K562 (cell line): Measurements from ENCODE around the gene ZNF738. TPM values are rescaled to one million over a fixed set of nuclear protein-coding genes. Genes with fewer than 3 reads are reported as not detected.

Experiments used
- AFF4 ChIP-seq: sonication (generic); formaldehyde crosslinking; IDR thresholded peaks from 2 replicates; pipeline ENCODE4 v1.8.0; 2023; ENCODE audit warnings: mild to moderate bottlenecking, missing genetic modification reagents
- ARID2 ChIP-seq: fragments of 450-650 bp; IDR thresholded peaks from 2 replicates; pipeline ENCODE4 v1.6.1; 2017; ENCODE audit warnings: antibody characterized with exemption, mild to moderate bottlenecking
- ATF7 ChIP-seq: fragments of 450-650 bp; IDR thresholded peaks from 2 replicates; pipeline ENCODE4 v1.7.1; 2014; ENCODE audit warnings: mild to moderate bottlenecking, moderate library complexity
- CREM ChIP-seq: IDR thresholded peaks from 2 replicates; pipeline ENCODE4 v1.6.1; 2014; ENCODE audit warnings: antibody characterized with exemption, low read depth
- GABPA ChIP-seq: fragments of 200-800 bp; sonication (Bioruptor generic); conservative IDR thresholded peaks from 2 replicates; pipeline ENCODE4 v1.6.1; 2016; ENCODE audit warnings: low read depth, missing genetic modification characterization, missing compliant biosample characterization
- HCFC1 ChIP-seq: IDR thresholded peaks from 2 replicates; pipeline ENCODE4 v1.6.1; 2012; ENCODE audit warnings: low read depth, low read length, improper control_type of control experiment
- MYBL2 ChIP-seq, 2 experiments: fragments of 450-650 bp in 1 of 2; sonication (generic) in 1 of 2; formaldehyde crosslinking in 1 of 2; IDR thresholded peaks; 2 replicates each; pipeline versions ENCODE4 v1.6.1 to v1.8.1; 2017 to 2022; ENCODE audit warnings: borderline replicate concordance in 1 of 2, inconsistent platforms in 1 of 2, low read depth in 1 of 2, mild to moderate bottlenecking in 1 of 2, missing genetic modification reagents in 1 of 2, moderate library complexity in 1 of 2
- OTX1 ChIP-seq: fragments of 450-650 bp; formaldehyde crosslinking; IDR thresholded peaks from 2 replicates; pipeline ENCODE4 v1.4.0; 2022; ENCODE audit warnings: mild to moderate bottlenecking
- PHF8 ChIP-seq: fragments of 200-600 bp; sonication (generic); IDR thresholded peaks from 2 replicates; pipeline ENCODE4 v1.6.1; 2012; ENCODE audit warnings: mixed run types, mild to moderate bottlenecking, inconsistent platforms, low read length, moderate library complexity, borderline replicate concordance
- PKNOX1 ChIP-seq: fragments of 450-650 bp; IDR thresholded peaks from 2 replicates; pipeline ENCODE4 v1.6.1; 2016
- SP2 ChIP-seq: IDR thresholded peaks from 2 replicates; pipeline ENCODE4 v1.6.1; 2011; ENCODE audit warnings: mild to moderate bottlenecking, low read depth, low read length, moderate library complexity; ENCODE audit not compliant: poor library complexity, severe bottlenecking; ENCODE audit errors: extremely low read depth
- TAF1 ChIP-seq: IDR thresholded peaks from 2 replicates; pipeline ENCODE4 v1.6.1; 2011; ENCODE audit warnings: mild to moderate bottlenecking, low read length, moderate library complexity; ENCODE audit not compliant: insufficient read depth, control insufficient read depth, severe bottlenecking; ENCODE audit errors: extremely low read depth
- ZBTB5 ChIP-seq: fragments of 450-650 bp; IDR thresholded peaks from 2 replicates; pipeline ENCODE4 v1.6.1; 2017; ENCODE audit warnings: antibody characterized with exemption
- ZNF140 ChIP-seq: fragments of 250-450 bp; sonication (Bioruptor Pico); IDR thresholded peaks from 2 replicates; pipeline ENCODE4 v1.8.0; 2021; ENCODE audit warnings: moderate library complexity, mild to moderate bottlenecking, inconsistent platforms
- ZNF354B ChIP-seq: fragments of 250-450 bp; sonication (Bioruptor Pico); IDR thresholded peaks from 2 replicates; pipeline ENCODE4 v1.4.0; 2020
- ZNF395 ChIP-seq: fragments of 200-800 bp; sonication (Bioruptor generic); IDR thresholded peaks from 2 replicates; pipeline ENCODE4 v1.6.1; 2017; ENCODE audit warnings: missing genetic modification characterization, missing compliant biosample characterization
- ZNF449 ChIP-seq: fragments of 250-450 bp; sonication (Bioruptor Pico); IDR thresholded peaks from 2 replicates; pipeline ENCODE4 v1.8.0; 2022; ENCODE audit warnings: moderate library complexity, mild to moderate bottlenecking, inconsistent platforms
- polyA plus RNA-seq, 8 experiments: library from polyadenylated mRNA; depleted of rRNA in 4 of 8; stranded (reverse) in 5 of 8; unstranded in 3 of 8; fragments of >200 nt; fragmentation: Nextera tagmentation in 2 of 8; fragmentation: Illumina TruSeq in 1 of 8; extraction: Ambion mirVana in 2 of 8; extraction: Trizol in 1 of 8; gene quantifications; 2 replicates each; pipeline versions ENCODE4 v1.2.1 to v1.2.3, GENCODE V29; 2011 to 2014; ENCODE audit warnings: inconsistent platforms in 1 of 8, missing spikeins in 1 of 8
- total RNA-seq, 7 experiments: library from RNA; depleted of rRNA in 6 of 7; stranded (reverse); fragments of >200 nt in 6 of 7; fragmentation: Illumina TruSeq in 2 of 7; extraction: Trizol in 2 of 7; gene quantifications; 2 replicates each; pipeline versions ENCODE4 v1.2.1 to v1.2.3, GENCODE V29; 2011 to 2021; ENCODE audit warnings: low replicate concordance in 1 of 7

ZNF738 gene
- total and polyA plus RNA-seq, 9 of the 15 experiments (the other 6 are each of a cell fraction or from before 2014, with no cell fraction given): 5.6 to 15.0 (median 8.6) TPM

GRCh38 chr19:21396893-21397572 is 38.2 kb downstream of the ZNF738 start, which contains the start of gene ZNF493 (continued):
- TF ChIP-seq AFF4 (CRISPR knock-in tag): 0 out of 2 replicates have a peak, but pooled peaks have one; percentile 59
- TF ChIP-seq GABPA: peak; percentile 84
- TF ChIP-seq MYBL2 (IDR thresholded peaks at IDR 0.05; ENCODE audit: low read depth): no peak
- TF ChIP-seq MYBL2 (CRISPR knock-in tag; IDR thresholded peaks at IDR 0.05; ENCODE audit: borderline replicate concordance): no peak
- TF ChIP-seq ARID2: no peak
- no peak for TF ChIP-seq ZNF140 (CRISPR knock-in tag)
- no peak for TF ChIP-seq ZNF449 (CRISPR knock-in tag)
- TF ChIP-seq SP2: peak; percentile 73
- no peak for TF ChIP-seq ZBTB5
- peak; percentile 39; the same call in 1 of the 2 replicates for TF ChIP-seq CREM
- 0 out of 2 replicates have a peak, but pooled peaks have one; percentile 19 for TF ChIP-seq HCFC1
- no peak for TF ChIP-seq ZNF395
- no peak for TF ChIP-seq ZNF354B (CRISPR knock-in tag)
- TF ChIP-seq PHF8: peak; percentile 82
- TF ChIP-seq OTX1: no peak
- TF ChIP-seq TAF1: peak; percentile 72
- peak; percentile 61 for TF ChIP-seq ATF7
- TF ChIP-seq PKNOX1: peak; percentile 99
